Upper lobe of right lung (tissue), 1 donor: ENCODE data around the gene ZMYND12. TPM values are rescaled to one million over a fixed set of nuclear protein-coding genes. Genes with fewer than 3 reads are reported as not detected.

Experiments
- ATAC-seq: fragments of 200-7000 bp; cut with Tn5 transposase; one replicate; pipeline ENCODE4 v1.9.1; 2020; ENCODE audit warnings: mild to moderate bottlenecking, moderate library complexity
- DNase-seq: peaks from one replicate; pipeline ENCODE4 v3.0.0-alpha.2; 2020
- H3K27ac ChIP-seq: fragments of 200-600 bp; one replicate; pipeline ENCODE4 v1.8.0; 2022
- H3K27me3 ChIP-seq: fragments of 200-600 bp; one replicate; pipeline ENCODE4 v1.8.0; 2022; ENCODE audit warnings: mild to moderate bottlenecking
- H3K36me3 ChIP-seq: fragments of 200-600 bp; one replicate; pipeline ENCODE4 v1.8.0; 2022
- H3K4me1 ChIP-seq: fragments of 200-600 bp; one replicate; pipeline ENCODE4 v1.8.0; 2022
- H3K4me3 ChIP-seq: fragments of 200-600 bp; one replicate; pipeline ENCODE4 v1.8.0; 2022; ENCODE audit warnings: mild to moderate bottlenecking
- H3K9me3 ChIP-seq: fragments of 200-600 bp; one replicate; pipeline ENCODE4 v1.8.0; 2022
- intact Hi-C: fragments of 100-400 bp; cut with DNase I; formaldehyde crosslinking; loops from one replicate; pipeline ENCODE4 v1.11.0; 2022
- total RNA-seq: library from RNA; stranded (reverse); fragmentation: NEBNext Ultra II Directional; extraction: Animal tissue kit (Norgen Biotek cat#: 25700); gene quantifications from one replicate; pipeline ENCODE4 v1.2.1, GENCODE V29; 2021
- TF ChIP-seq, protein P1 (sequence below): fragments of 200-600 bp; IDR thresholded peaks from one replicate; pipeline ENCODE4 v1.8.0; 2022; ENCODE audit warnings: antibody characterized with exemption
- donor health status: DM: no; HTN: yes; CAD: no; lungs with severe emphysema.

ZMYND12 gene
- total RNA-seq, 1 donor from 2014 or later, result 1.9 TPM

- TF ChIP-seq, protein P1, sequence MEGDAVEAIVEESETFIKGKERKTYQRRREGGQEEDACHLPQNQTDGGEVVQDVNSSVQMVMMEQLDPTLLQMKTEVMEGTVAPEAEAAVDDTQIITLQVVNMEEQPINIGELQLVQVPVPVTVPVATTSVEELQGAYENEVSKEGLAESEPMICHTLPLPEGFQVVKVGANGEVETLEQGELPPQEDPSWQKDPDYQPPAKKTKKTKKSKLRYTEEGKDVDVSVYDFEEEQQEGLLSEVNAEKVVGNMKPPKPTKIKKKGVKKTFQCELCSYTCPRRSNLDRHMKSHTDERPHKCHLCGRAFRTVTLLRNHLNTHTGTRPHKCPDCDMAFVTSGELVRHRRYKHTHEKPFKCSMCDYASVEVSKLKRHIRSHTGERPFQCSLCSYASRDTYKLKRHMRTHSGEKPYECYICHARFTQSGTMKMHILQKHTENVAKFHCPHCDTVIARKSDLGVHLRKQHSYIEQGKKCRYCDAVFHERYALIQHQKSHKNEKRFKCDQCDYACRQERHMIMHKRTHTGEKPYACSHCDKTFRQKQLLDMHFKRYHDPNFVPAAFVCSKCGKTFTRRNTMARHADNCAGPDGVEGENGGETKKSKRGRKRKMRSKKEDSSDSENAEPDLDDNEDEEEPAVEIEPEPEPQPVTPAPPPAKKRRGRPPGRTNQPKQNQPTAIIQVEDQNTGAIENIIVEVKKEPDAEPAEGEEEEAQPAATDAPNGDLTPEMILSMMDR, result no peak
- H3K4me3 ChIP-seq, result peak overlapping the region; percentile 97
- intact Hi-C loops, result no loop called here
- no peaks in the 10 kb centered on the region for H3K27me3 ChIP-seq
- no peak for DNase-seq
- H3K36me3 ChIP-seq, result peaks cover 34% of the 10 kb centered on the region
- H3K4me1 ChIP-seq, result peaks cover 8% of the 10 kb centered on the region
- ATAC-seq, result peak; percentile 78
- no peaks in the 10 kb centered on the region for H3K9me3 ChIP-seq
- peak overlapping the region; percentile 98 for H3K27ac ChIP-seq
Observed at GRCh38 chr1:42456754-42457089, 900 bp upstream of the ZMYND12 start.

- peaks cover 8% of the 10 kb centered on the region for H3K4me1 ChIP-seq
- intact Hi-C loops, result no loop called here
- H3K27ac ChIP-seq, result no peak overlapping the region
- TF ChIP-seq, protein P1, result no peak
- peaks cover 15% of the 10 kb centered on the region for H3K36me3 ChIP-seq
- no peaks in the 10 kb centered on the region for H3K27me3 ChIP-seq
- no peak for ATAC-seq
- no peak overlapping the region for H3K4me3 ChIP-seq
- H3K9me3 ChIP-seq, result no peaks in the 10 kb centered on the region
- DNase-seq, result no peak
Observed at GRCh38 chr1:42454403-42454802, 1.4 kb downstream of the ZMYND12 start.

DNA sequence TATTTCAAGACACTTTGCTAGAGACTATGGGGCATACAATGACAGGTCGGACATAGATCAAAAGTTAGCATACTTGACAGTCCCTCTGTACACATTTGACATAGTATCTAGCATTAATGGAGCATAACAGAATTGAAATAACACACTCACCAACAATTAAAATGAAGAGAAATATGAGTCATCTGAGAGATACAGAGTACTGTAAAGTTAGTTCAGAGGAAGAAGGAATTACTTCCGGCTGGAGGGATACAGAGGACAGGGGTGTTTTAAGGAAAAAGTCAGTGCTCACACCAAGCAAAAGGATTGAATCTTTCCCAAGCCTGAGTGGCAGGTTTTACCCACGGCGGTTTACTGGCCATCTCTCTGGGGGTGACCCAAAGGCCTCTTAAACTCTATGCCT lies 2.4 kb downstream of the ZMYND12 start:
- intact Hi-C loops, result no loop called here
- peaks cover 6% of the 10 kb centered on the region for H3K36me3 ChIP-seq
- no peak overlapping the region for H3K27ac ChIP-seq
- peaks cover 8% of the 10 kb centered on the region for H3K4me1 ChIP-seq
- TF ChIP-seq, protein P1, result no peak
- H3K9me3 ChIP-seq, result no peaks in the 10 kb centered on the region
- ATAC-seq, result no peak
- H3K4me3 ChIP-seq, result no peak overlapping the region
- no peaks in the 10 kb centered on the region for H3K27me3 ChIP-seq
- no peak for DNase-seq

DNA sequence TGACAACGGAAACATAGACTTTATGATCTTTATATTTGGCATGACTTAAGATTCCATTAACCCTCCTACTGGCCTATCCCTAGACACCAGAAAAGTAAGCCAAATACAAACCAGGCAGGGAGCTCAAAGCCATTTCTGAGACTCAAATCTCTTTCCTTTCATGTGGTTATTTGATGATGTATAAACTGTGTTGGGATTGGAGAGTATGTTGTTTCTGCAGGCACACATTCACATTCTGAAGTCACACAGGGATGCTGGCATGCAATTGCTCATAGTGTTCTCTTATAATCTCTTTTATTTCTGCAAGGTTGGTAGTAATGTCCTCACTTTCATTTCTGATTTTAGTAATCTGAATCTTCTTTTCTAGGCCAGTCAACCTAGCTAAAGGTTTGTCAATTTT lies 5.8 kb downstream of the ZMYND12 start:
- Histone ChIP-seq H3K27ac (no peak overlapping the region), H3K36me3 (no peaks in the 10 kb centered on the region), H3K4me3 (no peak overlapping the region), H3K9me3 (no peaks in the 10 kb centered on the region), H3K4me1 (no peaks in the 10 kb centered on the region), H3K27me3 (no peaks in the 10 kb centered on the region)
- intact Hi-C loops, result no loop called here
- TF ChIP-seq, protein P1, result no peak
- DNase-seq (no peak), ATAC-seq (no peak)

- Histone ChIP-seq H3K27ac (no peak overlapping the region), H3K9me3 (no peaks in the 10 kb centered on the region), H3K4me1 (no peaks in the 10 kb centered on the region), H3K27me3 (no peaks in the 10 kb centered on the region), H3K36me3 (no peaks in the 10 kb centered on the region), H3K4me3 (no peak overlapping the region)
- no peak for DNase-seq
- TF ChIP-seq, protein P1, result no peak
- intact Hi-C loops, result no loop called here
- no peak for ATAC-seq
Observed at GRCh38 chr1:42449256-42449655, 6.6 kb downstream of the ZMYND12 start.

DNA sequence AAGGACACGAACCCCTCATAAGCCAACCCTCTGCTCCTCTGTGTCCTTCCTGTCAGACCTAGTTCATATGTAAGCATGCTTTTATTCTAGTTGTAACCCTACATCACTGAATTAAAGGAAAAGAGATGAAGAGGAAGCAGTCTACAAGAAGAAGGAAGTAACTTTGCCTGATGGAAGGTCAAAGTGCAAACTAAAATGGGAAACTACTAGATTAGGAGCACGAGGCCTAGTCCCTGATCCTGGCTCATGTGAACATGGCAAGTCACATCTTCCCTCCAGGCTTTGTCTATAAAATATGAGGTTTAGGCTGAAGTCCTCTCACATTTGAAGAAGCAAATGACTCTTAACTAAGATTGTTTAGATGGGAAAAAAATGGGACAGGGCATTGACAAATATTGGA lies 13.2 kb downstream of the ZMYND12 start:
- no peaks in the 10 kb centered on the region for H3K9me3 ChIP-seq
- no peaks in the 10 kb centered on the region for H3K4me1 ChIP-seq
- H3K36me3 ChIP-seq, result no peaks in the 10 kb centered on the region
- H3K27me3 ChIP-seq, result no peaks in the 10 kb centered on the region
- H3K4me3 ChIP-seq, result no peak overlapping the region
- intact Hi-C loops, result no loop called here
- TF ChIP-seq, protein P1, result no peak
- H3K27ac ChIP-seq, result no peak overlapping the region
- DNase-seq (no peak), ATAC-seq (peak; percentile 58)
